IPS-15b (cell line): ENCODE measurements around the gene ABHD2.

Experiments
- H3K27me3 ChIP-seq: one replicate; pipeline ENCODE4 v1.6.1; 2013; ENCODE audit warnings: low read length; ENCODE audit not compliant: control insufficient read depth, insufficient read depth
- H3K36me3 ChIP-seq: one replicate; pipeline ENCODE4 v1.6.1; 2013; ENCODE audit warnings: low read length; ENCODE audit not compliant: control insufficient read depth, insufficient read depth
- H3K4me1 ChIP-seq: one replicate; pipeline ENCODE4 v1.6.1; 2013; ENCODE audit warnings: mild to moderate bottlenecking, low read length; ENCODE audit not compliant: control insufficient read depth, insufficient read depth
- H3K4me3 ChIP-seq: one replicate; pipeline ENCODE4 v1.5.1; 2013; ENCODE audit warnings: low read depth, low read length
- H3K9ac ChIP-seq: one replicate; pipeline ENCODE4 v1.6.1; 2013; ENCODE audit warnings: low read depth, mild to moderate bottlenecking, low read length
- H3K9me3 ChIP-seq: one replicate; pipeline ENCODE4 v1.6.1; 2013; ENCODE audit warnings: mild to moderate bottlenecking, low read length; ENCODE audit not compliant: control insufficient read depth, insufficient read depth

Gene ABHD2

GRCh38 chr15:89150287-89150686, 62.0 kb downstream of the ABHD2 start:
- no peaks in the 10 kb centered on the region for H3K4me1 ChIP-seq
- H3K9ac ChIP-seq: no peak overlapping the region
- H3K9me3 ChIP-seq: no peaks in the 10 kb centered on the region
- H3K4me3 ChIP-seq: no peak overlapping the region
- H3K27me3 ChIP-seq: no peaks in the 10 kb centered on the region
- H3K36me3 ChIP-seq: peaks cover 3% of the 10 kb centered on the region

- no peaks in the 10 kb centered on the region for H3K27me3 ChIP-seq
- H3K4me1 ChIP-seq: no peaks in the 10 kb centered on the region
- H3K9me3 ChIP-seq: no peaks in the 10 kb centered on the region
- H3K36me3 ChIP-seq: peaks cover 7% of the 10 kb centered on the region
- H3K9ac ChIP-seq: no peak overlapping the region
- no peak overlapping the region for H3K4me3 ChIP-seq
Measured at GRCh38 chr15:89150762-89151664, 62.8 kb downstream of the ABHD2 start.

- Histone ChIP-seq H3K36me3 (peaks cover 7% of the 10 kb centered on the region), H3K27me3 (no peaks in the 10 kb centered on the region), H3K9ac (no peak overlapping the region), H3K4me3 (no peak overlapping the region), H3K4me1 (no peaks in the 10 kb centered on the region), H3K9me3 (no peaks in the 10 kb centered on the region)
Measured at GRCh38 chr15:89155122-89155521, 66.9 kb downstream of the ABHD2 start.

GRCh38 chr15:89155656-89156055, 67.4 kb downstream of the ABHD2 start:
- Histone ChIP-seq H3K4me1 (no peaks in the 10 kb centered on the region), H3K4me3 (no peak overlapping the region), H3K9ac (no peak overlapping the region), H3K9me3 (no peaks in the 10 kb centered on the region), H3K36me3 (peaks cover 7% of the 10 kb centered on the region), H3K27me3 (no peaks in the 10 kb centered on the region)

- Histone ChIP-seq H3K9me3 (no peaks in the 10 kb centered on the region), H3K4me1 (no peaks in the 10 kb centered on the region), H3K36me3 (peaks cover 4% of the 10 kb centered on the region), H3K27me3 (no peaks in the 10 kb centered on the region), H3K4me3 (no peak overlapping the region), H3K9ac (no peak overlapping the region)
Measured at GRCh38 chr15:89157061-89157460, 68.8 kb downstream of the ABHD2 start.

- Histone ChIP-seq H3K4me3 (no peak overlapping the region), H3K9ac (no peak overlapping the region), H3K4me1 (no peaks in the 10 kb centered on the region), H3K27me3 (no peaks in the 10 kb centered on the region), H3K36me3 (peaks cover 4% of the 10 kb centered on the region), H3K9me3 (no peaks in the 10 kb centered on the region)
Measured at GRCh38 chr15:89157918-89158564, 69.8 kb downstream of the ABHD2 start.

GRCh38 chr15:89161666-89162065, 73.4 kb downstream of the ABHD2 start:
- Histone ChIP-seq H3K9me3 (no peaks in the 10 kb centered on the region), H3K27me3 (no peaks in the 10 kb centered on the region), H3K36me3 (no peaks in the 10 kb centered on the region), H3K4me1 (no peaks in the 10 kb centered on the region), H3K4me3 (no peak overlapping the region), H3K9ac (no peak overlapping the region)

- Histone ChIP-seq H3K27me3 (no peaks in the 10 kb centered on the region), H3K9me3 (no peaks in the 10 kb centered on the region), H3K4me1 (peaks cover 6% of the 10 kb centered on the region), H3K9ac (no peak overlapping the region), H3K4me3 (no peak overlapping the region), H3K36me3 (no peaks in the 10 kb centered on the region)
Measured at GRCh38 chr15:89163271-89164055, 75.2 kb downstream of the ABHD2 start.

- H3K4me1 ChIP-seq: peaks cover 6% of the 10 kb centered on the region
Measured at GRCh38 chr15:89164712-89165211, 76.5 kb downstream of the ABHD2 start.

GRCh38 chr15:89165677-89166076, 77.4 kb downstream of the ABHD2 start:
- Histone ChIP-seq H3K4me3 (no peak overlapping the region), H3K27me3 (no peaks in the 10 kb centered on the region), H3K36me3 (no peaks in the 10 kb centered on the region), H3K9me3 (no peaks in the 10 kb centered on the region), H3K4me1 (peaks cover 6% of the 10 kb centered on the region), H3K9ac (no peak overlapping the region)

More at GRCh38 chr15:89164712-89165211, 76.5 kb downstream of the ABHD2 start:
- Histone ChIP-seq H3K4me3 (no peak overlapping the region), H3K36me3 (no peaks in the 10 kb centered on the region), H3K9ac (no peak overlapping the region), H3K9me3 (no peaks in the 10 kb centered on the region), H3K27me3 (no peaks in the 10 kb centered on the region)

- no peaks in the 10 kb centered on the region for H3K27me3 ChIP-seq
- H3K36me3 ChIP-seq: no peaks in the 10 kb centered on the region
- no peak overlapping the region for H3K9ac ChIP-seq
- H3K4me3 ChIP-seq: no peak overlapping the region
- H3K4me1 ChIP-seq: peaks cover 6% of the 10 kb centered on the region
- no peaks in the 10 kb centered on the region for H3K9me3 ChIP-seq
Measured at GRCh38 chr15:89167267-89168176, 79.3 kb downstream of the ABHD2 start.
